Tongue (tissue), 2 donors: ENCODE data around the gene RAP2A. TPM values are rescaled to one million over a fixed set of nuclear protein-coding genes. Genes with fewer than 3 reads are reported as not detected.

Experiments used
- DNase-seq: peaks from one replicate; pipeline ENCODE4 v3.0.0-alpha.2; 2015
- total RNA-seq: library from RNA; depleted of rRNA; stranded (reverse); fragments of >200 nt; gene quantifications from one replicate; pipeline ENCODE4 v1.2.3, GENCODE V29; 2014

RAP2A gene
- total RNA-seq, 1 donor from 2014 or later, result 51.2 TPM

DNA sequence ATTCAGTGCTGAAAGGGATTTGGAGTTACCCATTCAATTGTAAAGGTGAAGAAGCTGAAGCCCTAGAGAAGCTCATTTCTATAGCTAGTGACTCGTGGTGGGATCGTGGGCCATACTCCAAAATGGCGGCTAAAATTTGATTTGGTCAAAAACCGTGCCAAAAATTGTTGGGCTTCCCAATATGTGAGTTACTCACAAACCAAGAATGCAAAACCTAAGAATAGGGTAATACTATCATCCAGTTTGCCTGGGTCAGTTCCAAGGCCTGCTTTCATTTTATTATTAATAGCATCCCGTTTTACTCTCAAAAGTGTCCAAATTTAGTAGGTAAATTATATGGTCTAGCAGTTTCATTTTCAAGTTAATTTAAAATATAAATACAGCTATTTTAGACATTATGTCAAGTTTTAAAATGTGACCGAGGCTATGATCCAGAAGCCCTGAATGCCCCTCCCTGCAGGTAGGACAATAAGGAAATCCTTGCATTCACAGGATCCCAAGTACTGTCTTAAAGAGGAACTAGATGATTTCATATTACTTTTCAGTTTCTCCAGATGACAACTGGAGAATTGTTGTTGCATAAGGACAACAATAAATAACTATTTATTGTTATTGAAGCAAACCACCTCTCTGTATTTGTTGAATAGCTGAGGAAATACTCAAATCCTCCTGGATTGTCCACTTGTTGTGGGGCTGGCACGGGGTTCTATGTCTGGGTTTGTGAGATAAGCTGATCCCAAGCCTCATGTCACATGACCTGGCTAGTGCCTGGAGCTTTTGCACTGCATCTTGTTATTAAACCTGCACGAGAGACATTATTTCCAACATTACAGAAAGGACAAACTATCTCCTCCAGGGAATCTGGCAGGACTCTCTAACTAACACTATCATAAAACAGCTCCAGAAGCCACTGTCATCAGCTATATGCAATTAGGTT, 11.6 kb upstream of the RAP2A start:
- DNase-seq, result no peak

DNA sequence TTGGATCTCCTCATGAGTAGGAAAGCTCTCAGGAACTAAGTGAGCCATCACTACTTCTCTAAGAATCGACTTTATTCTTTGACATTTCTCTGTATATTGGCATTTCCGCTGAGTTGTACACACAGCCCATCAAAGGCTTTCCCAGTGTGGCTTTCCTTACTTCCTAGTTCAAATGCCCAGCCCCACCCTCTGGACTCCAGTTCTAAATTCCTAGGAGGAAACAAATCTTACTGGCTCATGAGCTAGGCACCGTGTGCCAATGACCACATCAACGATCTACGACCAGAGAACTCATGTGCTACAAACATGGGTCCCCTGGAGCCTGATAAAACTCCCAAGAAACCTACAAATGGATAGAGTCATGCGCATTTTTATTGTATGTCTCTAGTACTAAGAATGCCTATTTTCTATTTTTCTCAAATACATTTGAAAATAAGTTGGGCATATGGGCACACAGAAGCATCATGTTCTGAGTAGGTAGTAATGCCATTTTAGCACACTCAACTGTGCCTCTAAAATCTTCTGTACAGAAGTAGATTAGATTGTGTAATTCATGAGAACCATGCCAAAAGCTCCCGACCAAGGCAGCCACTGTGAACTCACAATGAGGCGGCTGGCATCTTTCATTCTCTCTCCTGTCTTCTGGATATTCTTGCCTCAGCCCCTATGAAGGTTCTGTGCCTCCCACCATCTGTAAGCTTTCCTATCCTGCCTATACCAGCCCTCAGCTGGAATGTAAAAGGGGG, 10.5 kb upstream of the RAP2A start:
- DNase-seq, result no peak

DNA sequence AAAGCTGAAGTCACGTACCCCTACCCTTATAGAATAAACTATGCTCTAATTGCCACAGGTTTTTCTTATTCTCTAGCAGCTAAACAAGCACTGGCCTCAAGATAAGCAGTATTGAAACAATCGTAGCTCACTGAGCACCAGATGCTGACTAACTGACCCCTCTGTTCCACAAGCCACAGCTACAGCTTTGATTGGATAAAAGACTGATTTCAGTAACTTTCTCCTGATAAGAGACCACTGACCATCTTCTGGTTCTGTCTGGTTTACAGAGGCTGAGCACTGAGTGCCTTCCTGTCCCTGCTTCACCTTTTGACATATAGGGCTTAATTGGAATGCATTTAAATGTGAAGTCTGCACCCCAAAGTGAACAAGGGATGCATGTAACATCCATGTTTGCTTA, 8.4 kb upstream of the RAP2A start:
- no peak for DNase-seq

DNA sequence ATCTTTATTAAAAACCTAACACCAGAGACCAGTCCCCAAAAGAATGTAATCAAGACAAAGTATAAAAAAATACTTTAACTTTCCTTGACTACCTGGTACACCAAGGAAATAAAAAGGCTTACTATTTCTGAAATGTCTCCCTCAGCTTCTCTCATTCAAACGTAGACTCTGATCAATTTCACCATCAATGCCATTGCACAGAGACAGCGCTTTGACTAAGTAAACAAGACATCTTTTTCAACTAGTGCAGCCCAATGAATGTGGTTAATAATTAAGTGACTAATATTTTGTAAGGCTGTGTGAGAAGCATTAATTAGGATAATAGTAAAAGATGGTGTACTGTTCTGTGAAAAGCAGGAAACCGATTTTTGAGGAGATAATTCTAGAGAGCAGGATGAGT, 7.3 kb upstream of the RAP2A start:
- no peak for DNase-seq

DNA sequence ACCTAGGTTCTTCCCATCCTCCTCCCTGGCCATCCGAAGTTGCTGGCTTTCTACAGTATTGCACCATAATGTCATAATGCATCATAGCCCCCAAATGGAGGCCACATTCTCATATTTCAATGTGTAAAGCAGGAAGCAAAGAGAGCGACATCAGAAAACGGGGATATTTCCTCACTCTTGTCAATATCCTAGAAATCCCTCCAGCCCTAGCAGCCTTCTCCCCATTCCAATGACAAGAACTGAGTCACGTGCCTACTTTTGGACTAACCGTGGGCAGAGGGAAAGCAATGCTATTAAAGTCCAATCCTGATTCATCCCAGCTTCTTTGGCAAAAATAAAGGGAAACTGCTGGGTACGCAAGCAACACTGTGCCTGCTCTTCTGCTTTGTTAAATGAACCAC, 4.3 kb upstream of the RAP2A start:
- peak; percentile 40 for DNase-seq

DNA sequence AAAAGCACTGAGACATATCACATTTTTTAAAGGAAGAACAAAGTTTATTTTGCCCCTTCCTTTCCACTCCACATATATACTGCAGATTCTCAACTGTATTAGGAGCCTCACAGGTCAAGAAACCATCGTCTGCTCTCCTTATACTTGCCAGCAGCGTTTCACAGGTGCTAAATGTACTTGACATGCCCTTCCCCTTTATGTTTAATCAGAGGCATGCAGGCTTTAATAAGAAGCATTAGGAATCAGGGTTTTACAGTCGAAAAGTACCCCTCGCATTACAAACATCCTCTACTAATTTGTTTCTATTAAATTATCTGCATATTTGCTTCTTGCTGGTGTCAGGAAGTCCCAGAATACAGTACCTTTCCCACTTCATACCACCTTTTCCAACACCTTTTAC, 3.7 kb upstream of the RAP2A start:
- DNase-seq, result no peak

DNA sequence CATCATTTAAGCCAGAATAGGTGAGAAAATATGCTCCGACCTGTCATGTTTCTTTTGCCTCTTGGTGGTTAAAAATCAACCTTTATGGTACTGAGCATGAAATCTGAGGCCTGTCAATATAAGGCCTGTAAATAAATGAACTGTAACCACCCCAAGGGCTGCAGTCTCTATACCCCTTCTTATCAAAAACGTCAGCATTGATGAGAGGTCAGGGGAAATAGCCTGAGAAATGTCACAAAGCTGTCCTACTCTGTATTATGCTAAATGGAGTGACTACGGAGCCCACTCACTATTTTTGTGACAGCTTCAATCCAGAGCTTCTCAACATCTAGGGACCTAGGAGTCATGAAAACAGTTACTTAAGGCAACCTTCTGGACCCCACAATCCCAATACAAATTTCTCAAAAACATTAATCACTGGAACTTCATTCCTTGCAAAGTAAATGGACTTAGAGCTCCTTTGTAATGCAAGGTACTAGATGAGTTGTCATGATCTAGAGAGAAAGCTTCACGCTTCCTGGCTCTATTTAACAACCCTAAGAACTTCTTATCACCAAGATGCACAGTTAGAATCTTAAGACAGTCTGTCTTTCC, 2.7 kb upstream of the RAP2A start:
- DNase-seq, result no peak

DNA sequence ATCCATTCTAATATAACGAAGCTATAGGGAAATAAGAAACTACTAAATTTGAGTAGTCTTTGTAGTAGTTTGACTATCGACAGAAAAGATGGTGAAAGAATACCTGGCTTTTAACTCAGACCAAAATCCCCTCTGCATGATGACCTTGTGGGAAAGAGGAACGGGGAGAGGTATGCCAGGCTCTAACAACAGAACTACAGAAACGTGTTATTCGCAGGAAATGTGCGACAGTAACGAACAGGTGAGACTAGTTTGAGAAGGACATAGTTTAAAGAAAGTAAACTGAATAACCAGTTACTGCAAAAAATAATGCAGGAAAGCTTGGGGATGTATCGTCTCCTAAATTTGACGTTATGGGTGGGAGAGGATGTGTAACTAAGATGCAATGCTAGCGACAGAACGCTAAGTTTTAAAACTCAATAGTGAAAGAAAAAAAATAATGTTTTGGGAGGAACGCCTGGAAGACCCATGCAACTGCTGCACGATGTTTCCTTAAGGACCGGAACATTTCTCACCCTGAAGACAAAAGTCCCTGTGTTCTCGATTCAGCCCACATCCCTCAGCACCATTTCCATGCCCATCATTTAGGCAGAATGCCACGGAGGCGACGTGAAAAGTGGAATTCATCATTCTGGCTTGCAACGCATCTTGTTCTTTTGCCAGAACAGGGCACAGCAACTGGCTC, 1.6 kb upstream of the RAP2A start:
- no peak for DNase-seq

DNA sequence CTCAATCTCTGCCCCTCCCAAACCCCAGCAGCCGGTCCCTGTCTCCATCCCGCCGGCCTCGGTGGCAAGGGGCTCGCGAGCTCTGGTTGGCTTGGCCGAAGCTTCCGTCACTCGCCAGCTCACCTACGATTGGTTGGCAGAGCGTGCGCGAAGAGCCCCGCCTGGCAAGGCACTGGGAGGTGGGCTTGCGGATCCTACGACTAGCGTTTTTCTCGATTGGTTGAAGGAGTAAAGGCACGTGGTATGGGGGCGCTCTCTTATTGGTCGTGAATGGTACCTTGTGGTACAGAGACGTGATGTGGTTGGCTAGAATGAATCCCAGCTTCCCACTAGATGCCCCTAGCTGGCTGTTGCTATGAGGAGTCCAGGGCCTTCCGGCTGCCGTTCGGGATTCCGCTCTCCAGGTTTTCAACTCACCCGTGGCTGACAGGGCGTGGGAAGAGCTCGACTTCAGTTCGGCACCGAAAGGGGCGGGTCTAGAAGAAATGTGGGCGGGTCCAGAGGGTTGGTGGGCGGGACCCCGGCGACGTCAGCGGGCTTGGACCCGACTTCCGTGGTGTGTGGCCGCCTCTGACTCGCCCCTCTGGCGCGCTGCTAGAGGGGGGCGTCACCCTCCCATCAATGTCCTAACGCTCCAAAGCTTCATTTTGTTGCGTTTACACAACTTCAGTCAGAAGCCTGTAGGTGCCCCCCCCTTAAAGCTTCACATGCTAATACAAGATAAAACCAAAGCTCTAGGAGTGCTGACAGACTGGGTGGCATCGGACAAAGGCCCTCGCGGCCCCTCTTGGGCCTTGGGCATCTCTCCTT, 847 bp upstream of the RAP2A start:
- DNase-seq, result peak; percentile 100

DNA sequence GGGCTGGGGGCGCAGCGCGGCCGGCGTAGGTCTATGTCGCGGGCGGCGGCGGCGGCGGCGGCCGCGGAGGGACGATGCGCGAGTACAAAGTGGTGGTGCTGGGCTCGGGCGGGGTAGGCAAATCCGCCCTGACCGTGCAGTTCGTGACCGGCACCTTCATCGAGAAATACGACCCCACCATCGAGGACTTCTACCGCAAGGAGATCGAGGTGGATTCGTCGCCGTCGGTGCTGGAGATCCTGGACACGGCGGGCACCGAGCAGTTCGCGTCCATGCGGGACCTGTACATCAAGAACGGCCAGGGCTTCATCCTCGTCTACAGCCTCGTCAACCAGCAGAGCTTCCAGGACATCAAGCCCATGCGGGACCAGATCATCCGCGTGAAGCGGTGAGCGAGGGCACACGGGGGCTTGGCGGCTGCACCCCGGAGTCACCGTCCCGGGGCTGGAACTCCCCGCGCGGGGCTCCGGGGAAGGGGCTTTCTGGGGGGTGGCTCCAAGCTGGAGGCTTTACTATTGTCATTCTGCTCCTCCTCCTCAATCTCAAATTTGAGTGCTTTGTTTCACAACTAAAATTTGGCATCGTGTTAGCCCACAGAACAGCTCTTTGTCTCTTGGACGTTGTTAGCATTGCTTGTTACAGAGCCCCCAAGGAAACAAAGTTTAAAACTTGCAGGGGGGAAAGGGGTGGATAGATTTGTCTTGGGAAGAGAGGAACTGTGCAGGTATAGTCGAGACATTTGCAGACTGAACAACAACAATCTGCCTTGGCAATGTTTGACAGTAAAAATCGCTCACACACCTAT, 630 bp downstream of the RAP2A start:
- DNase-seq, result peak; percentile 64

DNA sequence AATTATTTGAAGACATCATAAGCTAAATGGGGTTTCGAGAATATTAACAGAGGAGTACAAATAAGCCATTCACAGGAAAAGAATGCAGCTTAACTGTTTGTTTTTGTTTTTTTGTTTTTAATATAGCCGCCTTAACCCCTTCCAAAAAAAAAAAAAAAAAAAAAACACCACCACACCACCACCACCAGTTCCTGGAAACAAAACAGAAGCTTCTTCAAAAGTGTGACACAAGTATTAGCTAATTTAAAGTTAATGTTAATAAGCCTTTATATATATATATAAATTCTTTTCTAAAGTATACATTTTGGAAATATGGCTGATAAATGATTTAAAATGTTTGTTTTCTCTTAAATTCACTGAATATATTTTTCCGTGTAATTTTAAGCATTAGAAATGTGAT, 1.4 kb downstream of the RAP2A start:
- DNase-seq, result no peak

DNA sequence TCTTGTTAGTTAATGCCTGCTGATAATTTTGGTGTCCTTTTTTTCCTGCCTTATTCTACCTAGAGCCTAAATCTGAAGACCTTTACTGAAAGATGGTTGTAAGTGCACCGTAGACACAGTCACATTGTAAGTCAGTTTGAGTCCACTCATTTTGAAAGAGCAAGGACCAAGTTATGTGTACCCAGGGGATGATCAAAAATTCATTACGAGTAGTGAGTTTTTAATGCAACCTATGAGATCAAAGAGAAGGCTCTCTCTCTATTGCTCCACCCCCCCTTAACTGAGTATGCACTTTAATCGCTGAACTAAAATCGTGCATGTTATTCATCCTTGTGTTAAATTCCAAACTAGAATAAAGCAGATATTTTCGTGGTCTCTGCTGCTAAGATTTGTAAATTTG, 1.8 kb downstream of the RAP2A start:
- DNase-seq, result no peak

DNA sequence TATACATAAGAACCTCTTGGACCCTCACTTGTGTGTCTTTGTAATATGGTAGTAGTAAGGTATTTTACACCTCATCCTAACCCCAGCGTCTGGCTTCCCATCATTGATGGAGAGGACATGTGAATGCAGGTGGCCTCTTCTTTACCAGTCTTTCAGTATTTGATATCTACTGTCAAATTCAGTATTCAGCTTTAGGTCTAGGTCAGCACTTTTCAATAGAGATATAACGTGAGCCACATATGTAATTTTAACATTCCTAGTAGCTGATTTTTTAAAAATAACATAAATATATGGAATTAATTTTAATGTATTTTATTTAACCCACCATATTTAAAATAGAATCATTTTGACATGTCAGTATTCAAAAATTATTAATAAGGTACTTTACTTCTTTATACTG, 2.9 kb downstream of the RAP2A start:
- no peak for DNase-seq

DNA sequence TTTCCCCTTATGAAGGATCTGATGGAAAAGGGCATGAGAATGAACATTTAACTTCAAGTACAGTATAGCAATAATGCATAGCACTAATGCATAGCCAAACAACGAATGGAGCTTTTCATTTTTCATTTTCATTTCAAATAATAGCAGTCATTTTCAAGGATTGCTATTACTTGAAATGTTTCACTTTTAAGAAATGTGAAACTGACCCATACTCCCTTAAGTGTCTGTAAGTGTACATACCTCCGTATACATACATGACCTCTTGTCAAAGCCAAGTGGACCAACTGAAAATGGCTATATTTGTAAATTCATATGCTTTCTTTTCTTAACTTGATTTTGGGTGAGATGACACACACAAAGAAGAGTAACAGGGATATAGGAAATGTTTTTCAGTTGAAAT, 3.8 kb downstream of the RAP2A start:
- no peak for DNase-seq

DNA sequence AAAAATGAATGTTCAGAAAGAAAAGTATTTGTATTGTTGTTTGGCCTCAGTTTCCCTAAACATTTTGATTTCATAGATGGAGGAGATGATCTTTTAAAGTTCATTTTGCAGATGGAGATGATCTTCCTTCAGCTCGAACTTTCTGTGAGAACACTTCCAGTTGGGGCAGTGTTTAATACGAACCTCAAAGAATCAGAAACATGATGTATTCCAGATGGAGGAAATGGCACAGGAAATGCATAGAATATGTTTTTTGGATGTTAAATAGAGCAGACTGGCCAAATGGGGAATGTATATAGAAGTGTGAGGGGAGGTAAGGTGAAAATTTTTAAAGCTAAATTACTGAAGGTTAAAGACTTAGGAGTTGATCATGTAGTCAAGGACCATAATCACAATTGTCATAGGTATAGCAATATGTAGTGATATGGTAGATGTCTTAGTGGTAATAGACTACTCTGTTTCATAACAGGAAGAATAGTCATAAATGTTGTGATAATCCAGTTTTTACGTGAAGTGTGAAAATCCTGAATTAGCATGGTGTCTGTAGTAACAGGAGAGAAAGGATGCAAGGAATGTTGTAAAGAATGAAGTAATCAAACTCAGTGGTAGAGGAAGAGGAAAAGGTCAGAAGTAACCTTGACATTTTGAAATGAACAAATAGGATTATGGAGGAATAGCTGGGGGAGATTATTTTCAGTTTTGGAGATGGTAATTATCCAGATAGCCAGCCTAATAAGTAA, 5.1 kb downstream of the RAP2A start:
- DNase-seq, result no peak

DNA sequence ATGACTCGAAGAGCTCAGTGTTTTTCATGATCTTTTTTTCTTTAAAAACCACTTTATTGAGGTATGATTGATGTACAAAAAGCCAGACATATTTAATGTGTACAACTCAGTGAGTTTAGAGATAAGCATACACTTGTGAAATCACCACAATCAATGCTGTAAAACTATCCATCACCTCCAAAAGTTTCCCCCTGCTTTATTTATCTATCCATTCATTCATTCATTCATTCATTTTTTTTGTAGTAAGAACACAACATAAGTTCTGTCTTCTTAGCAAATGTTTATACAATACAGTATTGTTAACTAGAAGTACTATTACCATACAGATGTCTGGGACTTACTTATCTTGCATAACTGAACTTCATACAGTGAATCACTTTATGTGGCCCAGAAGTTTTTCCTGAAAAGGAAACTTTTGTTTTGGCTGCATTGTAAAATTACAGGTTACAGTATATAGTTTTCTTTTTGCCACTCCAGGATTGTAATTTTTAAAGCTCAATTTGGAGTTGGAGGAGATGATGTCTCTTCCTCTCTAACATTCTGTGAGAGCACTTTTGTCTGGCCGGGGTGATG, 6.7 kb downstream of the RAP2A start:
- DNase-seq, result no peak

DNA sequence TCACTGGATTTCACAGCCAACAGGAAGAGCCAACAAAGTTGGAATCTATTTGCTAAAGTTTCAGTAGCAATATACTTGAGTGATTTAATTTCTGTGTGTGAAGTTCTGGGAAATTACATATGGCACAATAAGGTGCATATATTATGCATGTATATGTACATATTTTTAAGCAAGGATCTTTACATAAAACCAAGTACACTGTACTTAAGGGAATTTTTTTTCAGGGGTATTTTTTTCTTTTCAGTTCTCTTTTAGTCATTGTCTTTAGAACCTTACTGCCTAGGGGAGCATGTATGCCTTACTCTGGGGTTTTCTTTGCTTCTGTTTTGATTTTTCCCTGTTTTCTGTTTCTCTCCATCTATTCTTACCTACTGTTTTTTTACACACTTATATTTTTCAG, 7.4 kb downstream of the RAP2A start:
- no peak for DNase-seq

DNA sequence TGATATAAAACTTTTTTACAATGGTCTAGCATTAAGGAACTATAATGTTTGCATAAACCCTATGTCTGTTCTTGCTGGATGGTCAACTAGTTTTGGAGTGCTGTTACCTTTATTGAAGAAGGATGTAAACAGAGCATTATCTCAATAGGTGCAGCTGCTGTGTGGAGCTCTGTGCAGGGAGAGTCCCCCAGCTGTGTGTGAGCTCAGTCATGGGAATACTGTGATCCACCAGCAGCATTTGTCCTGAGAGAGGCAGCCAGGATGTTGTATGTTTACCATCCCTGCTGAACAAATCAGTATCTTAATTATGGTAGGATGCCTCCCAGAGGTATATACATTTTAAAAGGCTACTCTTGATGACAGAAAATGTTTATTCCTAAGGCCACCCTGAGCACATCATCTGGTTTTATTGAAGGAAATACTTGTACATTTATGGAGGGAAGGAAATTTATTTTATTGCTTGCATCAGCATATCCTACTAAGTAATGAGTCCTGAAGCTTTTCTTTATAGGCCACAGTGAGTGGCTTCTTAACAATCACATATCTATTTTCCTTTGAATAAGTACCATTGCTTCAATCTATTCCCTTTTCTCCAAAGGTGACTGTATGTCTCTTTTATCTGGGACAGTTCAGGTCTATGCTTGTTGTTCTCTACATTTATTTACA, 11.7 kb downstream of the RAP2A start:
- DNase-seq, result no peak

DNA sequence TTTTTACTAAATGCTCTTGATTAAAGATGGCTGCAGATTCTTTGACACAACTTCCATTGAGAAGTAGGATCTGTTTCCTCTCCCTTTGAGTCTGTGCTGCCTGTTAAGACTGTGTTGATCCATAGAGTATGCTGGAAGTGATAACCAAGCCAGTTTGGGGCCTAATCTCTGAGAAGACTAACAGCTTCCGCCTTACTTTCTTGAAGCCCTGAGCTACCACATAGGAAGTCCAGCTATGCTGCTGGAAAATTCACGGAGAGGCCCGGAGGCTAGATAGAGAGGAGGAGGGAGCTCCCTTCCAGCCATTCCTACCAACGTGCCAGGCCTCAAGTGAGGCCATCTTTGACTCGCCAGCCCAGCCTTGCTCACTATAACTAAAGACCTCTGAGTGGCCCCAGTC, 12.5 kb downstream of the RAP2A start:
- DNase-seq, result no peak
